Cardiac fibroblast (primary cell): ENCODE measurements around the gene KSR1.
A peak's percentile ranks its signal among the peaks of the same experiment; 100 is the strongest.
"Not testable (repeated sequence)": the region's sequence is repeated elsewhere in the genome, so short reads cannot be mapped to it uniquely, and the experiment has no call there.

ENCODE experiments used
- DNase-seq, 2 donors: peaks; one replicate each; pipeline versions ENCODE4 v3.0.0 to v3.0.0-alpha.2; 2010; ENCODE audit warnings: low read depth in 2 of 2
- H3K4me3 ChIP-seq, 2 donors: replicated peaks in 1 of 2; 1 replicate in 1 of 2; 2 replicates in 1 of 2; pipeline ENCODE4 v1.5.1; 2011; ENCODE audit warnings: low read depth in 2 of 2, low read length in 2 of 2, mild to moderate bottlenecking in 2 of 2, moderate library complexity in 1 of 2
- CTCF ChIP-seq: IDR thresholded peaks from one replicate; pipeline ENCODE4 v1.5.1; 2011; ENCODE audit warnings: low read depth, mild to moderate bottlenecking, low read length, inconsistent platforms

Gene KSR1

GRCh38 chr17:27628376-27628775, 172.1 kb downstream of the KSR1 start:
- no peak for DNase-seq
- no peak overlapping the region for H3K4me3 ChIP-seq
- no peak for TF ChIP-seq CTCF

GRCh38 chr17:27629260-27629659, 173.0 kb downstream of the KSR1 start:
- not testable (repeated sequence) for DNase-seq, H3K4me3 ChIP-seq

- TF ChIP-seq CTCF = no peak
- peak; percentile 14 to 58 for DNase-seq
- H3K4me3 ChIP-seq = peak within 1 kb of the TSS; percentile 4 to 5
These were observed 174.6 kb downstream of the KSR1 start, which contains the start of gene LGALS9 for GRCh38 chr17:27630607-27631410. Gene LGALS9, plus strand, starts transcription at chr17:27631188. Its CDS starts 78 bp downstream, at chr17:27631266.

GRCh38 chr17:27631411-27631760, 175.1 kb downstream of the KSR1 start:
- no peak for DNase-seq
- no peak for TF ChIP-seq CTCF
- peak overlapping the region in 1 of 2 donors; percentile 4 for H3K4me3 ChIP-seq

GRCh38 chr17:27631897-27632725, 175.9 kb downstream of the KSR1 start:
- no peak overlapping the region for H3K4me3 ChIP-seq
- TF ChIP-seq CTCF = no peak
- no peak for DNase-seq

GRCh38 chr17:27632766-27633165, 176.5 kb downstream of the KSR1 start:
- DNase-seq = peak; percentile 58 to 89
- H3K4me3 ChIP-seq = not testable (repeated sequence)

GRCh38 chr17:27633312-27634025, 177.2 kb downstream of the KSR1 start:
- H3K4me3 ChIP-seq = no peak overlapping the region
- TF ChIP-seq CTCF = no peak
- DNase-seq = peak in 1 of 2 donors; percentile 39
